H1 (cell line): ENCODE results near the gene DHX34. TPM values are rescaled to one million over a fixed set of nuclear protein-coding genes. Genes with fewer than 3 reads are reported as not detected.

Source experiments
- CTCF ChIA-PET: fragments of 300-600 bp; sonication (Branson Sonifier 250); formaldehyde crosslinking; loops from one replicate; lab custom pipeline; 2021; ENCODE audit not compliant: partially characterized antibody; lab: Charles Lee
- POLR2A ChIA-PET: fragments of 300-600 bp; sonication (Branson Sonifier 250); formaldehyde crosslinking; loops from one replicate; lab custom pipeline; 2021; ENCODE audit warnings: inconsistent platforms; ENCODE audit not compliant: partially characterized antibody; lab: Charles Lee
- DNase-seq, 2 experiments: peaks; one replicate each; pipeline versions ENCODE4 v3.0.0 to v3.0.0-alpha.2; 2010 to 2022; ENCODE audit warnings: low spot score in 2 of 2, low read depth in 1 of 2, mixed read lengths in 1 of 2
- FAIRE-seq: peaks from 2 replicates; lab custom pipeline; 2011; peaks lifted over from hg19 to GRCh38; lab: Jason Lieb, UNC
- H2AFZ ChIP-seq: 2 replicates; pipeline ENCODE4 v1.8.1; 2012; ENCODE audit warnings: low read length, inconsistent platforms
- H2AK5ac ChIP-seq: 2 replicates; pipeline ENCODE4 v1.6.1; 2013; ENCODE audit warnings: low read depth, low read length
- H2BK120ac ChIP-seq: replicated peaks from 2 replicates; pipeline ENCODE3; 2013; ENCODE audit warnings: low read depth, low read length, inconsistent platforms
- H2BK12ac ChIP-seq: 2 replicates; pipeline ENCODE4 v1.6.1; 2013; ENCODE audit warnings: low read depth, low read length
- H2BK15ac ChIP-seq: 2 replicates; pipeline ENCODE4 v1.6.1; 2013; ENCODE audit warnings: low read length
- H2BK20ac ChIP-seq: 2 replicates; pipeline ENCODE4 v1.6.1; 2013; ENCODE audit warnings: low read length
- H2BK5ac ChIP-seq: 2 replicates; pipeline ENCODE4 v1.6.1; 2013; ENCODE audit warnings: low read depth, low read length
- H3K14ac ChIP-seq: 2 replicates; pipeline ENCODE4 v1.6.1; 2013; ENCODE audit warnings: inconsistent platforms; ENCODE audit not compliant: insufficient read length
- H3K18ac ChIP-seq: 2 replicates; pipeline ENCODE4 v1.6.1; 2013; ENCODE audit warnings: low read length; ENCODE audit errors: extremely low read depth
- H3K23ac ChIP-seq: 2 replicates; pipeline ENCODE4 v1.6.1; 2013; ENCODE audit warnings: inconsistent platforms; ENCODE audit not compliant: insufficient read length
- H3K23me2 ChIP-seq: 2 replicates; pipeline ENCODE4 v1.6.1; 2013; ENCODE audit warnings: low read depth, low read length
- H3K27ac ChIP-seq: 2 replicates; pipeline ENCODE4 v1.6.1; 2011; ENCODE audit warnings: low read depth, low read length, inconsistent platforms
- H3K27me3 ChIP-seq, 4 experiments: replicated peaks in 1 of 4; 1 replicate in 1 of 4; 2 replicates in 3 of 4; pipeline versions ENCODE4 v1.6.1 to v1.8.1; 2011 to 2013; ENCODE audit warnings: low read length in 3 of 4, mild to moderate bottlenecking in 3 of 4, inconsistent platforms in 2 of 4, mixed read lengths in 2 of 4, moderate library complexity in 1 of 4; ENCODE audit not compliant: control insufficient read depth in 3 of 4, insufficient read depth in 3 of 4; ENCODE audit errors: extremely low read depth in 1 of 4
- H3K36me3 ChIP-seq, 4 experiments: 2 replicates each; pipeline versions ENCODE4 v1.6.1 to v1.8.1; 2011 to 2013; ENCODE audit warnings: mild to moderate bottlenecking in 4 of 4, low read length in 3 of 4, moderate library complexity in 2 of 4, control low read depth in 1 of 4, inconsistent platforms in 1 of 4; ENCODE audit not compliant: insufficient read depth in 4 of 4, control insufficient read depth in 2 of 4
- H3K4ac ChIP-seq: replicated peaks from 2 replicates; pipeline ENCODE3; 2013; ENCODE audit warnings: low read length, low read depth, mixed read lengths, inconsistent platforms; ENCODE audit not compliant: insufficient read length
- H3K4me1 ChIP-seq, 4 experiments: replicated peaks in 1 of 4; 1 replicate in 1 of 4; 2 replicates in 3 of 4; pipeline versions ENCODE4 v1.6.1 to v1.8.1; 2011 to 2013; ENCODE audit warnings: low read length in 3 of 4, inconsistent platforms in 2 of 4, mixed read lengths in 1 of 4; ENCODE audit not compliant: insufficient read depth in 4 of 4, control insufficient read depth in 3 of 4
- H3K4me2 ChIP-seq, 2 experiments: 2 replicates each; pipeline versions ENCODE4 v1.6.1 to v1.8.1; 2011 to 2013; ENCODE audit warnings: low read depth in 2 of 2, low read length in 2 of 2, control low read depth in 1 of 2, inconsistent platforms in 1 of 2, mild to moderate bottlenecking in 1 of 2; ENCODE audit not compliant: insufficient read depth in 1 of 2
- H3K4me3 ChIP-seq, 4 experiments: fragments of 200-600, 300-600 bp in 1 of 4; sonication (generic), shearing (Covaris generic), sonication (Bioruptor Twin) in 1 of 4; 2 replicates each; pipeline versions ENCODE4 v1.5.1 to v1.8.1; 2011 to 2016; ENCODE audit warnings: low read length in 4 of 4, low read depth in 3 of 4, control low read depth in 2 of 4, inconsistent platforms in 2 of 4, mild to moderate bottlenecking in 2 of 4, mixed read lengths in 1 of 4, moderate library complexity in 1 of 4; ENCODE audit not compliant: insufficient read depth in 2 of 4; ENCODE audit errors: extremely low read depth in 1 of 4
- H3K56ac ChIP-seq: replicated peaks from 2 replicates; pipeline ENCODE3; 2013; ENCODE audit warnings: low read depth, mild to moderate bottlenecking, mixed read lengths, low read length, inconsistent platforms; ENCODE audit not compliant: insufficient read length
- H3K79me1 ChIP-seq: 2 replicates; pipeline ENCODE4 v1.6.1; 2013; ENCODE audit warnings: low read depth, low read length, control low read depth
- H3K79me2 ChIP-seq, 2 experiments: 2 replicates each; pipeline versions ENCODE4 v1.6.1 to v1.8.1; 2012 to 2013; ENCODE audit warnings: low read length in 2 of 2, mild to moderate bottlenecking in 2 of 2, inconsistent platforms in 1 of 2; ENCODE audit not compliant: insufficient read depth in 2 of 2, control insufficient read depth in 1 of 2
- H3K9ac ChIP-seq, 4 experiments: replicated peaks in 1 of 4; 1 replicate in 1 of 4; 2 replicates in 3 of 4; pipeline versions ENCODE4 v1.6.1 to v1.8.1; 2011 to 2013; ENCODE audit warnings: low read depth in 3 of 4, low read length in 3 of 4, control low read depth in 2 of 4, mild to moderate bottlenecking in 2 of 4, moderate library complexity in 2 of 4, inconsistent platforms in 1 of 4; ENCODE audit errors: extremely low read depth in 1 of 4
- H3K9me3 ChIP-seq, 2 experiments: 2 replicates each; pipeline versions ENCODE4 v1.6.1 to v1.8.1; 2012 to 2013; ENCODE audit warnings: mild to moderate bottlenecking in 2 of 2, moderate library complexity in 2 of 2, control low read depth in 1 of 2, inconsistent platforms in 1 of 2, low read depth in 1 of 2, low read length in 1 of 2, mixed read lengths in 1 of 2; ENCODE audit not compliant: insufficient read depth in 2 of 2
- H4K20me1 ChIP-seq, 2 experiments: replicated peaks in 1 of 2; 2 replicates each; pipeline versions ENCODE3 to v1.8.1; 2011 to 2013; ENCODE audit warnings: inconsistent platforms in 2 of 2, low read length in 2 of 2, mild to moderate bottlenecking in 1 of 2; ENCODE audit not compliant: insufficient read depth in 2 of 2, control insufficient read depth in 1 of 2
- H4K5ac ChIP-seq: 2 replicates; pipeline ENCODE4 v1.6.1; 2013; ENCODE audit warnings: low read length, low read depth, mixed read lengths, inconsistent platforms; ENCODE audit not compliant: insufficient read length
- H4K8ac ChIP-seq: 2 replicates; pipeline ENCODE4 v1.8.0; 2013; ENCODE audit warnings: mild to moderate bottlenecking, moderate library complexity, low read length, inconsistent platforms; ENCODE audit not compliant: insufficient read depth; ENCODE audit errors: extremely low read depth
- H4K91ac ChIP-seq: replicated peaks from 2 replicates; pipeline ENCODE3; 2013; ENCODE audit warnings: low read length, mixed read lengths, inconsistent platforms; ENCODE audit not compliant: insufficient read length
- BCL11A ChIP-seq, 2 experiments: IDR thresholded peaks; one replicate each; pipeline ENCODE4 v1.6.1; 2011; ENCODE audit warnings: low read depth in 2 of 2, low read length in 2 of 2, mild to moderate bottlenecking in 2 of 2
- CBX5 ChIP-seq: fragments of 300-800, 300-1000 bp; sonication (generic); IDR thresholded peaks from 2 replicates; pipeline ENCODE4 v1.7.1; 2016; ENCODE audit warnings: antibody characterized with exemption, low read length, low read depth
- CEBPB ChIP-seq: IDR thresholded peaks from 2 replicates; pipeline ENCODE4 v1.6.1; 2012; ENCODE audit warnings: low read depth, low read length
- CREB1 ChIP-seq: IDR thresholded peaks from 2 replicates; pipeline ENCODE4 v1.6.1; 2012; ENCODE audit warnings: inconsistent platforms
- HDAC2 ChIP-seq, 2 experiments: fragments of 300-600 bp in 1 of 2; sonication (generic) in 1 of 2; IDR thresholded peaks; 2 replicates each; pipeline ENCODE4 v1.6.1; 2011 to 2012; ENCODE audit warnings: low read depth in 2 of 2, low read length in 2 of 2, mild to moderate bottlenecking in 2 of 2, moderate library complexity in 2 of 2, borderline replicate concordance in 1 of 2, inconsistent platforms in 1 of 2
- HDAC6 ChIP-seq: IDR thresholded peaks from one replicate; pipeline ENCODE4 v1.7.1; 2012; ENCODE audit warnings: low read depth, mild to moderate bottlenecking, inconsistent platforms, low read length, moderate library complexity
- JUN ChIP-seq: IDR thresholded peaks from 2 replicates; pipeline ENCODE4 v1.6.1; 2011; ENCODE audit warnings: low read depth, mild to moderate bottlenecking, improper control_type of control experiment, low read length
- JUND ChIP-seq: IDR thresholded peaks from 2 replicates; pipeline ENCODE4 v1.6.1; 2011; ENCODE audit warnings: mild to moderate bottlenecking, improper control_type of control experiment, low read length
- KDM4A ChIP-seq: IDR thresholded peaks from one replicate; pipeline ENCODE4 v1.7.1; 2012; ENCODE audit warnings: low read depth, mild to moderate bottlenecking, moderate library complexity, low read length, inconsistent platforms; ENCODE audit not compliant: severe bottlenecking
- MAFK ChIP-seq: IDR thresholded peaks from 2 replicates; pipeline ENCODE4 v1.6.1; 2012; ENCODE audit warnings: low read depth, mild to moderate bottlenecking, improper control_type of control experiment, low read length
- NANOG ChIP-seq: IDR thresholded peaks from 2 replicates; pipeline ENCODE4 v1.6.1; 2011; ENCODE audit warnings: low read length, low read depth, mild to moderate bottlenecking, inconsistent platforms; ENCODE audit not compliant: insufficient read depth, poor library complexity, severe bottlenecking
- NRF1 ChIP-seq: IDR thresholded peaks from 2 replicates; pipeline ENCODE4 v1.6.1; 2011; ENCODE audit warnings: mild to moderate bottlenecking, low read depth, low read length, improper control_type of control experiment
- RFX5 ChIP-seq: IDR thresholded peaks from 2 replicates; pipeline ENCODE4 v1.6.1; 2011; ENCODE audit warnings: low read depth, low read length, improper control_type of control experiment, borderline replicate concordance
- SP4 ChIP-seq: IDR thresholded peaks from 2 replicates; pipeline ENCODE4 v1.6.1; 2012; ENCODE audit warnings: low read length, inconsistent platforms
- SRF ChIP-seq: IDR thresholded peaks from 2 replicates; pipeline ENCODE4 v1.6.1; 2011; ENCODE audit warnings: mild to moderate bottlenecking, low read depth, low read length, moderate library complexity
- YY1 ChIP-seq: IDR thresholded peaks from 2 replicates; pipeline ENCODE4 v1.6.1; 2011; ENCODE audit warnings: low read depth, mild to moderate bottlenecking, low read length
- WGBS, 2 experiments: shearing (Covaris generic) in 1 of 2; methylation state at CpG; one replicate each; pipeline versions ENCODE4 v1.1.6 to v1.1.7; 2013 to 2015; ENCODE audit warnings: low lambda C conversion rate in 2 of 2, mixed read lengths in 2 of 2, inconsistent platforms in 1 of 2, low coverage in 1 of 2, missing lambda C conversion rate in 1 of 2; ENCODE audit not compliant: insufficient replicate concordance in 2 of 2, insufficient coverage in 1 of 2, insufficient read length in 1 of 2; ENCODE audit errors: extremely low coverage in 1 of 2, missing lambda C conversion rate in 1 of 2; 5-methylcytosine and 5-hydroxymethylcytosine counted together
- polyA plus RNA-seq, 7 experiments: library from polyadenylated mRNA; depleted of rRNA in 3 of 7; stranded (reverse) in 5 of 7; unstranded in 2 of 7; fragments of >200 nt in 5 of 7; fragments of 200-250 nt in 2 of 7; gene quantifications; 1 replicate in 5 of 7; 2 replicates in 1 of 7; 4 replicates in 1 of 7; pipeline versions ENCODE4 v1.2.1 to v1.2.3, GENCODE V29; 2011 to 2013; ENCODE audit warnings: missing spikeins in 2 of 7, mixed read lengths in 2 of 7
- total RNA-seq: library from RNA; stranded (reverse); fragmentation: NEBNext Ultra II Directional; extraction: Animal tissue kit (Norgen Biotek cat#: 25700); gene quantifications from 2 replicates; pipeline ENCODE4 v1.2.1, GENCODE V29; 2021

Gene DHX34
- total and polyA plus RNA-seq, 2 of the 8 experiments (the other 6 are each of a cell fraction or from before 2014, with no cell fraction given) = 17.5 to 24.3 TPM

DNA sequence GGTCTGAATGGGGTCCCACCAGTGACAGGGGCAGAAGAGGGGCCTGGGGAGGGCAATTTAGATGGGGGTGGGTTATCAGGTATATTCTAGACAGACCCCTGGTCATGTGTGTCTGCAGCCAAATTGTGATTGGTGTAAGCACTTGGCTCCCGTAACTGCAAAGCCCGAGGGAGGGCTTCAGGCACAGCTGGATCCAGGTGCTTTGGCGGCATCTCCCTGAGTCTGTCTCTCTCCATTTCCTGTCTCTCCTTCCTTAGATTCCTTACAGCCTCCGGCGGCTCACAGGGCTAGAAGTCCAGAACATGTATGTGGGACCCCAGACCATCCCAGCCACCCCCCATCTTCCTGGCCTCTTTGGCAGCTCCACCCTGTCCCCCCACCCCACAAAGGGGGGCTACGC is 31.4 kb downstream of the DHX34 start:
- no peak overlapping the region for H3K4ac ChIP-seq
- no peaks in the 10 kb centered on the region for H3K79me1 ChIP-seq
- H2BK5ac ChIP-seq = no peak overlapping the region
- H3K79me2 ChIP-seq = no peaks in the 10 kb centered on the region
- FAIRE-seq = no peak
- H2BK12ac ChIP-seq = no peak overlapping the region
- no peak overlapping the region for H3K4me2 ChIP-seq
- WGBS, 2 experiments = 86% methylated on average over 6 of the region's 6 CpGs; no CpG with 5 or more reads in 1 of the 2 experiments
- no peak overlapping the region for H4K5ac ChIP-seq
- ChIA-PET CTCF (interaction anchor here (5.1 to 6.8 kb wide), 2 partner anchors 10 to 35 kb away, joined by 19 to 50 read pairs; no protein-coding TSS in a partner anchor), POLR2A (interaction anchor here (1.1 to 1.8 kb wide), 4 partner anchors 9 to 22 kb away, joined by 4 to 6 read pairs (median 5); no protein-coding TSS in a partner anchor)
- H2BK20ac ChIP-seq = no peak overlapping the region
- no peak overlapping the region for H4K91ac ChIP-seq
- H3K23me2 ChIP-seq = no peaks in the 10 kb centered on the region
- H3K27me3 ChIP-seq = no peaks in the 10 kb centered on the region
- H3K4me3 ChIP-seq = no peak overlapping the region
- peaks cover 2 to 4% of the 10 kb centered on the region in 2 experiments for H4K20me1 ChIP-seq
- H2BK120ac ChIP-seq = no peak overlapping the region
- H3K27ac ChIP-seq = no peak overlapping the region
- H3K9ac ChIP-seq = no peak overlapping the region
- H4K8ac ChIP-seq = no peak overlapping the region
- no peak overlapping the region for H2AFZ ChIP-seq
- no peaks in the 10 kb centered on the region for H3K9me3 ChIP-seq
- no peak overlapping the region for H3K14ac ChIP-seq
- no peak overlapping the region for H3K23ac ChIP-seq
- H3K36me3 ChIP-seq = peaks cover 27 to 58% (median 53%) of the 10 kb centered on the region in 4 experiments; a peak in 7 of 8 replicates
- no peak overlapping the region for H3K56ac ChIP-seq
- no peak for DNase-seq
- H2AK5ac ChIP-seq = no peak overlapping the region
- no peaks in the 10 kb centered on the region for H3K4me1 ChIP-seq
- H3K18ac ChIP-seq = no peak overlapping the region
- H2BK15ac ChIP-seq = no peak overlapping the region
- TF ChIP-seq MAFK = no peak
- no peak for TF ChIP-seq CBX5
- TF ChIP-seq NANOG = no peak
- TF ChIP-seq JUND = no peak
- TF ChIP-seq SRF = no peak
- TF ChIP-seq JUN = no peak
- no peak for TF ChIP-seq BCL11A (IDR thresholded peaks at IDR 0.05; ENCODE audit: low read depth in 2 of 2, low read length in 2 of 2)
- no peak for TF ChIP-seq SP4
- TF ChIP-seq KDM4A = no peak
- TF ChIP-seq HDAC6 = no peak
- TF ChIP-seq NRF1 = no peak
- no peak for TF ChIP-seq CEBPB
- TF ChIP-seq RFX5 = no peak
- no peak for TF ChIP-seq YY1
- no peak for TF ChIP-seq HDAC2 (IDR thresholded peaks at IDR 0.05; ENCODE audit: borderline replicate concordance in 1 of 2, low read depth in 2 of 2, low read length in 2 of 2)
- TF ChIP-seq CREB1 = no peak
